ENCODE data around the gene MRGPRG.

GRCh38 chr11:3178349-3178748 is 40.3 kb downstream of the MRGPRG start:
- TF ChIP-seq CTCF (conservative IDR thresholded peaks at IDR 0.05; ENCODE audit: low read depth, low read length) (no peak), EZH2 (IDR thresholded peaks at IDR 0.05; ENCODE audit: borderline replicate concordance, low read depth, low read length, poor library complexity, severe bottlenecking) (no peak)
